ENCODE results near the gene NSMF.

Gene NSMF

DNA sequence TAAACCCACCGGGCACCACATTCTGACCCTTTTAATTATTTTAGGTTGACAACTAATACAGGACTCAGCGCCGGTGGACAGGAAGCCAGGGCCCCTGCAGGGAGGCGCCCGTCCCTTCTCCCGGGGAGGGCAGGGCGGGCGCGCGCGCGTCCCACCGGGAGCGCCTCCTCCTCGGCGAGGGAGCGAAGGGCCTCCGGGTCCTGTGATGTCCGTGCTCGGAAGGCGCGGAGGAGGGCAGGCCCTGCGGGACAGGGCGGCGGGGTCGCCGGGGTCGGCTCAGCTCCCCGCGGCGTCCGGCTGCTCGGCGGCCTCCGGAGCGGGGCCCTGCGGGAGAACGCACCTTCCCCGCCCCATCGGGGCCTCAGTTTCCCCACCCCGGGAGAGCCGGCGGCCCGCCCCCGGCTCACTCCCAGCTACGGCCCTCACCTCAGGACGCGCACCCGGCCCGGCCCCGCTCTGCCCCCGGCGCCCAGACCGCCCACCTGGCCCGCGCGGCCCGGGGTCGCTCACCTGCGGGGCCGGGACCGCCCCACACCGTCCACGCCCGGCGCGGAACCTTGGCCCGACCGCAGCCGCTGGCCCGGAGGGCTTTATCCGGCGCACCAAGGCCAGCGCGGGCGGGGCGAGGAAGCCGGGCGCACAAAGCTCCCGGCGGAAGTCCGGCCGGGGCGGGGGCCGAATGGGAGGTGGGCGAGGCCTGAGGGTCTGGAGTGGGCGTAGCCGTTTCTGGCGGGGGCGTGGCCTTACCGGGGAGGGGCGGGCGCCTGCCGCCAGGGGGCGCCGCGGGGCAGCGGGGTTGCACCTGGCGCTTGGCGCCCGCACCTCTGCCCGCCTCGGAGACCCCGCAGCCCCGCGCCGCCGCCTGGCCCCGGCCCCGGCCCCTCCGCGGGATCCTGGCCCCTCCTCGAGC is 36.3 kb downstream of the NSMF start, which contains the start of the genes EXD3 and NOXA1 (continued):
- no peak for TF ChIP-seq ZNF423 (tag by site-specific recombination; IDR thresholded peaks at IDR 0.05)
- TF ChIP-seq EGR2 (tag by site-specific recombination; IDR thresholded peaks at IDR 0.05; ENCODE audit: low read depth), result peak; percentile 84
- TF ChIP-seq, protein P1, sequence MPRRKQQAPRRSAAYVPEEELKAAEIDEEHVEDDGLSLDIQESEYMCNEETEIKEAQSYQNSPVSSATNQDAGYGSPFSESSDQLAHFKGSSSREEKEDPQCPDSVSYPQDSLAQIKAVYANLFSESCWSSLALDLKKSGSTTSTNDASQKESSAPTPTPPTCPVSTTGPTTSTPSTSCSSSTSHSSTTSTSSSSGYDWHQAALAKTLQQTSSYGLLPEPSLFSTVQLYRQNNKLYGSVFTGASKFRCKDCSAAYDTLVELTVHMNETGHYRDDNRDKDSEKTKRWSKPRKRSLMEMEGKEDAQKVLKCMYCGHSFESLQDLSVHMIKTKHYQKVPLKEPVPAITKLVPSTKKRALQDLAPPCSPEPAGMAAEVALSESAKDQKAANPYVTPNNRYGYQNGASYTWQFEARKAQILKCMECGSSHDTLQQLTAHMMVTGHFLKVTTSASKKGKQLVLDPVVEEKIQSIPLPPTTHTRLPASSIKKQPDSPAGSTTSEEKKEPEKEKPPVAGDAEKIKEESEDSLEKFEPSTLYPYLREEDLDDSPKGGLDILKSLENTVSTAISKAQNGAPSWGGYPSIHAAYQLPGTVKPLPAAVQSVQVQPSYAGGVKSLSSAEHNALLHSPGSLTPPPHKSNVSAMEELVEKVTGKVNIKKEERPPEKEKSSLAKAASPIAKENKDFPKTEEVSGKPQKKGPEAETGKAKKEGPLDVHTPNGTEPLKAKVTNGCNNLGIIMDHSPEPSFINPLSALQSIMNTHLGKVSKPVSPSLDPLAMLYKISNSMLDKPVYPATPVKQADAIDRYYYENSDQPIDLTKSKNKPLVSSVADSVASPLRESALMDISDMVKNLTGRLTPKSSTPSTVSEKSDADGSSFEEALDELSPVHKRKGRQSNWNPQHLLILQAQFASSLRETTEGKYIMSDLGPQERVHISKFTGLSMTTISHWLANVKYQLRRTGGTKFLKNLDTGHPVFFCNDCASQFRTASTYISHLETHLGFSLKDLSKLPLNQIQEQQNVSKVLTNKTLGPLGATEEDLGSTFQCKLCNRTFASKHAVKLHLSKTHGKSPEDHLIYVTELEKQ (tag by site-specific recombination; IDR thresholded peaks at IDR 0.05; ENCODE audit: borderline replicate concordance), result peak; percentile 56; the same call in 1 of the 2 replicates
- TF ChIP-seq ZNF571 (tag by site-specific recombination; IDR thresholded peaks at IDR 0.05), result no peak
- TF ChIP-seq, protein P2, sequence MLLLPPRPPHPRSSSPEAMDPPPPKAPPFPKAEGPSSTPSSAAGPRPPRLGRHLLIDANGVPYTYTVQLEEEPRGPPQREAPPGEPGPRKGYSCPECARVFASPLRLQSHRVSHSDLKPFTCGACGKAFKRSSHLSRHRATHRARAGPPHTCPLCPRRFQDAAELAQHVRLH (tag by site-specific recombination; IDR thresholded peaks at IDR 0.05), result peak; percentile 66; the same call in 1 of the 2 replicates
- TF ChIP-seq ZNF335 (tag by site-specific recombination; conservative IDR thresholded peaks at IDR 0.05), result peak; percentile 79
- TF ChIP-seq, protein P3, sequence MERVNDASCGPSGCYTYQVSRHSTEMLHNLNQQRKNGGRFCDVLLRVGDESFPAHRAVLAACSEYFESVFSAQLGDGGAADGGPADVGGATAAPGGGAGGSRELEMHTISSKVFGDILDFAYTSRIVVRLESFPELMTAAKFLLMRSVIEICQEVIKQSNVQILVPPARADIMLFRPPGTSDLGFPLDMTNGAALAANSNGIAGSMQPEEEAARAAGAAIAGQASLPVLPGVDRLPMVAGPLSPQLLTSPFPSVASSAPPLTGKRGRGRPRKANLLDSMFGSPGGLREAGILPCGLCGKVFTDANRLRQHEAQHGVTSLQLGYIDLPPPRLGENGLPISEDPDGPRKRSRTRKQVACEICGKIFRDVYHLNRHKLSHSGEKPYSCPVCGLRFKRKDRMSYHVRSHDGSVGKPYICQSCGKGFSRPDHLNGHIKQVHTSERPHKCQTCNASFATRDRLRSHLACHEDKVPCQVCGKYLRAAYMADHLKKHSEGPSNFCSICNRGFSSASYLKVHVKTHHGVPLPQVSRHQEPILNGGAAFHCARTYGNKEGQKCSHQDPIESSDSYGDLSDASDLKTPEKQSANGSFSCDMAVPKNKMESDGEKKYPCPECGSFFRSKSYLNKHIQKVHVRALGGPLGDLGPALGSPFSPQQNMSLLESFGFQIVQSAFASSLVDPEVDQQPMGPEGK (tag by site-specific recombination; IDR thresholded peaks at IDR 0.05), result peak; percentile 85
- TF ChIP-seq, protein P4, sequence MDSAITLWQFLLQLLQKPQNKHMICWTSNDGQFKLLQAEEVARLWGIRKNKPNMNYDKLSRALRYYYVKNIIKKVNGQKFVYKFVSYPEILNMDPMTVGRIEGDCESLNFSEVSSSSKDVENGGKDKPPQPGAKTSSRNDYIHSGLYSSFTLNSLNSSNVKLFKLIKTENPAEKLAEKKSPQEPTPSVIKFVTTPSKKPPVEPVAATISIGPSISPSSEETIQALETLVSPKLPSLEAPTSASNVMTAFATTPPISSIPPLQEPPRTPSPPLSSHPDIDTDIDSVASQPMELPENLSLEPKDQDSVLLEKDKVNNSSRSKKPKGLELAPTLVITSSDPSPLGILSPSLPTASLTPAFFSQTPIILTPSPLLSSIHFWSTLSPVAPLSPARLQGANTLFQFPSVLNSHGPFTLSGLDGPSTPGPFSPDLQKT (IDR thresholded peaks at IDR 0.05; ENCODE audit: borderline replicate concordance, low read depth, low read length), result peak; percentile 35; the same call in 1 of the 2 replicates
- TF ChIP-seq, protein P5, sequence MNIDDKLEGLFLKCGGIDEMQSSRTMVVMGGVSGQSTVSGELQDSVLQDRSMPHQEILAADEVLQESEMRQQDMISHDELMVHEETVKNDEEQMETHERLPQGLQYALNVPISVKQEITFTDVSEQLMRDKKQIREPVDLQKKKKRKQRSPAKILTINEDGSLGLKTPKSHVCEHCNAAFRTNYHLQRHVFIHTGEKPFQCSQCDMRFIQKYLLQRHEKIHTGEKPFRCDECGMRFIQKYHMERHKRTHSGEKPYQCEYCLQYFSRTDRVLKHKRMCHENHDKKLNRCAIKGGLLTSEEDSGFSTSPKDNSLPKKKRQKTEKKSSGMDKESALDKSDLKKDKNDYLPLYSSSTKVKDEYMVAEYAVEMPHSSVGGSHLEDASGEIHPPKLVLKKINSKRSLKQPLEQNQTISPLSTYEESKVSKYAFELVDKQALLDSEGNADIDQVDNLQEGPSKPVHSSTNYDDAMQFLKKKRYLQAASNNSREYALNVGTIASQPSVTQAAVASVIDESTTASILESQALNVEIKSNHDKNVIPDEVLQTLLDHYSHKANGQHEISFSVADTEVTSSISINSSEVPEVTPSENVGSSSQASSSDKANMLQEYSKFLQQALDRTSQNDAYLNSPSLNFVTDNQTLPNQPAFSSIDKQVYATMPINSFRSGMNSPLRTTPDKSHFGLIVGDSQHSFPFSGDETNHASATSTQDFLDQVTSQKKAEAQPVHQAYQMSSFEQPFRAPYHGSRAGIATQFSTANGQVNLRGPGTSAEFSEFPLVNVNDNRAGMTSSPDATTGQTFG (tag by site-specific recombination; IDR thresholded peaks at IDR 0.05; ENCODE audit: borderline replicate concordance), result 0 out of 2 replicates have a peak, but pooled peaks have one; percentile 26
- peak; percentile 31; the same call in 1 of the 2 replicates for TF ChIP-seq ZXDB (tag by site-specific recombination; IDR thresholded peaks at IDR 0.05)
- TF ChIP-seq, protein P6, sequence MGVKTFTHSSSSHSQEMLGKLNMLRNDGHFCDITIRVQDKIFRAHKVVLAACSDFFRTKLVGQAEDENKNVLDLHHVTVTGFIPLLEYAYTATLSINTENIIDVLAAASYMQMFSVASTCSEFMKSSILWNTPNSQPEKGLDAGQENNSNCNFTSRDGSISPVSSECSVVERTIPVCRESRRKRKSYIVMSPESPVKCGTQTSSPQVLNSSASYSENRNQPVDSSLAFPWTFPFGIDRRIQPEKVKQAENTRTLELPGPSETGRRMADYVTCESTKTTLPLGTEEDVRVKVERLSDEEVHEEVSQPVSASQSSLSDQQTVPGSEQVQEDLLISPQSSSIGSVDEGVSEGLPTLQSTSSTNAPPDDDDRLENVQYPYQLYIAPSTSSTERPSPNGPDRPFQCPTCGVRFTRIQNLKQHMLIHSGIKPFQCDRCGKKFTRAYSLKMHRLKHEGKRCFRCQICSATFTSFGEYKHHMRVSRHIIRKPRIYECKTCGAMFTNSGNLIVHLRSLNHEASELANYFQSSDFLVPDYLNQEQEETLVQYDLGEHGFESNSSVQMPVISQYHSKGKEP (tag by site-specific recombination; IDR thresholded peaks at IDR 0.05), result 0 out of 2 replicates have a peak, but pooled peaks have one; percentile 13
- no peak for TF ChIP-seq ZNF585B (tag by site-specific recombination; IDR thresholded peaks at IDR 0.05)
- TF ChIP-seq, protein P7, sequence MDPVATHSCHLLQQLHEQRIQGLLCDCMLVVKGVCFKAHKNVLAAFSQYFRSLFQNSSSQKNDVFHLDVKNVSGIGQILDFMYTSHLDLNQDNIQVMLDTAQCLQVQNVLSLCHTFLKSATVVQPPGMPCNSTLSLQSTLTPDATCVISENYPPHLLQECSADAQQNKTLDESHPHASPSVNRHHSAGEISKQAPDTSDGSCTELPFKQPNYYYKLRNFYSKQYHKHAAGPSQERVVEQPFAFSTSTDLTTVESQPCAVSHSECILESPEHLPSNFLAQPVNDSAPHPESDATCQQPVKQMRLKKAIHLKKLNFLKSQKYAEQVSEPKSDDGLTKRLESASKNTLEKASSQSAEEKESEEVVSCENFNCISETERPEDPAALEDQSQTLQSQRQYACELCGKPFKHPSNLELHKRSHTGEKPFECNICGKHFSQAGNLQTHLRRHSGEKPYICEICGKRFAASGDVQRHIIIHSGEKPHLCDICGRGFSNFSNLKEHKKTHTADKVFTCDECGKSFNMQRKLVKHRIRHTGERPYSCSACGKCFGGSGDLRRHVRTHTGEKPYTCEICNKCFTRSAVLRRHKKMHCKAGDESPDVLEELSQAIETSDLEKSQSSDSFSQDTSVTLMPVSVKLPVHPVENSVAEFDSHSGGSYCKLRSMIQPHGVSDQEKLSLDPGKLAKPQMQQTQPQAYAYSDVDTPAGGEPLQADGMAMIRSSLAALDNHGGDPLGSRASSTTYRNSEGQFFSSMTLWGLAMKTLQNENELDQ (tag by site-specific recombination; IDR thresholded peaks at IDR 0.05; ENCODE audit: low read depth), result no peak
- TF ChIP-seq ZNF514 (tag by site-specific recombination; IDR thresholded peaks at IDR 0.05), result no peak
- peak; percentile 85 for TF ChIP-seq KLF1 (tag by site-specific recombination; IDR thresholded peaks at IDR 0.05)
- 0 out of 2 replicates have a peak, but pooled peaks have one; percentile 29 for TF ChIP-seq ZNF24 (tag by site-specific recombination; IDR thresholded peaks at IDR 0.05)
- TF ChIP-seq, protein P8, sequence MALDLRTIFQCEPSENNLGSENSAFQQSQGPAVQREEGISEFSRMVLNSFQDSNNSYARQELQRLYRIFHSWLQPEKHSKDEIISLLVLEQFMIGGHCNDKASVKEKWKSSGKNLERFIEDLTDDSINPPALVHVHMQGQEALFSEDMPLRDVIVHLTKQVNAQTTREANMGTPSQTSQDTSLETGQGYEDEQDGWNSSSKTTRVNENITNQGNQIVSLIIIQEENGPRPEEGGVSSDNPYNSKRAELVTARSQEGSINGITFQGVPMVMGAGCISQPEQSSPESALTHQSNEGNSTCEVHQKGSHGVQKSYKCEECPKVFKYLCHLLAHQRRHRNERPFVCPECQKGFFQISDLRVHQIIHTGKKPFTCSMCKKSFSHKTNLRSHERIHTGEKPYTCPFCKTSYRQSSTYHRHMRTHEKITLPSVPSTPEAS (tag by site-specific recombination; IDR thresholded peaks at IDR 0.05), result peak; percentile 19; the same call in 1 of the 2 replicates
- peak; percentile 48 for TF ChIP-seq IKZF3 (tag by site-specific recombination; IDR thresholded peaks at IDR 0.05)
- TF ChIP-seq KLF16 (tag by site-specific recombination; IDR thresholded peaks at IDR 0.05), result peak; percentile 95
- TF ChIP-seq ZNF629 (tag by site-specific recombination; IDR thresholded peaks at IDR 0.05), result 0 out of 2 replicates have a peak, but pooled peaks have one; percentile 25
- TF ChIP-seq ZFHX2 (tag by site-specific recombination; conservative IDR thresholded peaks at IDR 0.05), result peak; percentile 90
- peak; percentile 48 for TF ChIP-seq ZIC2 (tag by site-specific recombination; IDR thresholded peaks at IDR 0.05)

Measured in HEK293 (cell line).